ENCODE results near the gene ESRRG.

GRCh38 chr1:216560527-216560926, 162.7 kb downstream of the ESRRG start:
- TF ChIP-seq EP300 (IDR thresholded peaks at IDR 0.05; ENCODE audit: borderline replicate concordance in 1 of 2, low read depth in 2 of 2, low read length in 2 of 2) = no peak
- TF ChIP-seq, protein P1, sequence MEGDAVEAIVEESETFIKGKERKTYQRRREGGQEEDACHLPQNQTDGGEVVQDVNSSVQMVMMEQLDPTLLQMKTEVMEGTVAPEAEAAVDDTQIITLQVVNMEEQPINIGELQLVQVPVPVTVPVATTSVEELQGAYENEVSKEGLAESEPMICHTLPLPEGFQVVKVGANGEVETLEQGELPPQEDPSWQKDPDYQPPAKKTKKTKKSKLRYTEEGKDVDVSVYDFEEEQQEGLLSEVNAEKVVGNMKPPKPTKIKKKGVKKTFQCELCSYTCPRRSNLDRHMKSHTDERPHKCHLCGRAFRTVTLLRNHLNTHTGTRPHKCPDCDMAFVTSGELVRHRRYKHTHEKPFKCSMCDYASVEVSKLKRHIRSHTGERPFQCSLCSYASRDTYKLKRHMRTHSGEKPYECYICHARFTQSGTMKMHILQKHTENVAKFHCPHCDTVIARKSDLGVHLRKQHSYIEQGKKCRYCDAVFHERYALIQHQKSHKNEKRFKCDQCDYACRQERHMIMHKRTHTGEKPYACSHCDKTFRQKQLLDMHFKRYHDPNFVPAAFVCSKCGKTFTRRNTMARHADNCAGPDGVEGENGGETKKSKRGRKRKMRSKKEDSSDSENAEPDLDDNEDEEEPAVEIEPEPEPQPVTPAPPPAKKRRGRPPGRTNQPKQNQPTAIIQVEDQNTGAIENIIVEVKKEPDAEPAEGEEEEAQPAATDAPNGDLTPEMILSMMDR (IDR thresholded peaks at IDR 0.05; ENCODE audit: control extremely low read depth in 1 of 3, insufficient read depth in 1 of 3, low read depth in 1 of 3, low read length in 3 of 3) = no peak
- TF ChIP-seq SUZ12 (IDR thresholded peaks at IDR 0.05; ENCODE audit: low read length) = no peak
- TF ChIP-seq PHF8 (conservative IDR thresholded peaks at IDR 0.05; ENCODE audit: low read depth, low read length) = no peak
- no peak for TF ChIP-seq EZH2 (IDR thresholded peaks at IDR 0.05; ENCODE audit: low read depth, low read length, severe bottlenecking)

All from H1 (cell line).